HepG2 (cell line): ENCODE results near the gene FAAP100. TPM values are rescaled to one million over a fixed set of nuclear protein-coding genes. Genes with fewer than 3 reads are reported as not detected.
A peak's percentile ranks its signal among the peaks of the same experiment; 100 is the strongest.

Experiments
- ATAC-seq: fragments of 200-7000 bp; cut with Tn5 transposase; 3 replicates; pipeline ENCODE4 v1.9.1; 2020; ENCODE audit warnings: mild to moderate bottlenecking, moderate library complexity
- BruUV-seq: library from RNA; stranded (reverse); fragments of 400-500 nt; replicated peaks from 2 replicates; lab custom pipeline; 2021; lab: Mats Ljungman, UMichigan
- CTCF ChIA-PET: fragments of 300-600 bp; formaldehyde crosslinking; extraction: SDS; loops from one replicate; lab custom pipeline; 2021; ENCODE audit warnings: low total read pairs, inconsistent platforms, low intra/inter-chr PET ratio; lab: Yijun Ruan, JAX
- POLR2A ChIA-PET: fragments of 350-600 bp; sonication (Branson Sonifier 250); formaldehyde crosslinking; loops from one replicate; lab custom pipeline; 2020; ENCODE audit warnings: antibody characterized with exemption, inconsistent platforms; lab: Yijun Ruan, JAX
- DNase-seq: peaks from one replicate; pipeline ENCODE4 v3.0.0-alpha.2; 2015; ENCODE audit warnings: low spot score
- FAIRE-seq: peaks from 3 replicates; lab custom pipeline; 2011; peaks lifted over from hg19 to GRCh38; lab: Jason Lieb, UNC
- H2AFZ ChIP-seq: one replicate; pipeline ENCODE4 v1.6.1; 2011; ENCODE audit warnings: low read length, inconsistent platforms
- H3K27ac ChIP-seq: fragments of 300-600 bp; 3 replicates; pipeline ENCODE4 v1.8.0; 2011; ENCODE audit warnings: mixed run types, mild to moderate bottlenecking, mixed read lengths, low read length, inconsistent platforms; ENCODE audit not compliant: insufficient read depth; ENCODE audit errors: extremely low read length
- H3K27me3 ChIP-seq, 2 experiments: fragments of 200-600 bp in 1 of 2; 2 replicates in 1 of 2; 3 replicates in 1 of 2; pipeline versions ENCODE4 v1.6.0 to v1.8.0; 2011; ENCODE audit warnings: low read length in 2 of 2, mild to moderate bottlenecking in 2 of 2, moderate library complexity in 2 of 2, inconsistent platforms in 1 of 2; ENCODE audit not compliant: insufficient read depth in 2 of 2, control insufficient read depth in 1 of 2
- H3K36me3 ChIP-seq, 2 experiments: fragments of 200-600 bp in 1 of 2; replicated peaks in 1 of 2; 2 replicates in 1 of 2; 3 replicates in 1 of 2; pipeline versions ENCODE4 v1.5.1 to v1.8.0; 2011; ENCODE audit warnings: low read length in 2 of 2, inconsistent platforms in 1 of 2; ENCODE audit not compliant: insufficient read depth in 2 of 2, control insufficient read depth in 1 of 2
- H3K4me1 ChIP-seq: 2 replicates; pipeline ENCODE4 v1.5.1; 2012; ENCODE audit warnings: low read length, inconsistent platforms; ENCODE audit not compliant: insufficient read depth
- H3K4me2 ChIP-seq: 2 replicates; pipeline ENCODE4 v1.6.0; 2011; ENCODE audit warnings: low read depth, low read length, inconsistent platforms
- H3K4me3 ChIP-seq, 3 experiments: fragments of 200-600 bp in 1 of 3; sonication (generic), shearing (Covaris generic) in 1 of 3; replicated peaks in 1 of 3; 2 replicates each; pipeline ENCODE4 v1.5.1; 2011 to 2016; ENCODE audit warnings: low read length in 3 of 3, inconsistent platforms in 2 of 3, low read depth in 2 of 3, mild to moderate bottlenecking in 2 of 3, control low read depth in 1 of 3, mixed read lengths in 1 of 3; ENCODE audit not compliant: insufficient read depth in 1 of 3
- H3K79me2 ChIP-seq: one replicate; pipeline ENCODE4 v1.6.1; 2011; ENCODE audit warnings: low read length, inconsistent platforms; ENCODE audit not compliant: insufficient read depth
- H3K9ac ChIP-seq: 2 replicates; pipeline ENCODE4 v1.6.0; 2011; ENCODE audit warnings: mild to moderate bottlenecking, low read depth, low read length, inconsistent platforms; ENCODE audit not compliant: insufficient read depth
- H3K9me3 ChIP-seq: 2 replicates; pipeline ENCODE4 v1.5.1; 2012; ENCODE audit warnings: mild to moderate bottlenecking, low read length
- H4K20me1 ChIP-seq: 2 replicates; pipeline ENCODE4 v1.6.0; 2011; ENCODE audit warnings: inconsistent platforms, mild to moderate bottlenecking, low read length, moderate library complexity; ENCODE audit not compliant: insufficient read depth
- AGO1 ChIP-seq: fragments of 200-400 bp; formaldehyde crosslinking; IDR thresholded peaks from 2 replicates; pipeline ENCODE4 v1.6.1; 2017; ENCODE audit warnings: mild to moderate bottlenecking, low read depth, low read length, moderate library complexity; ENCODE audit not compliant: poor library complexity, severe bottlenecking
- ETV6 ChIP-seq: sonication (generic); formaldehyde crosslinking; conservative IDR thresholded peaks from 2 replicates; pipeline ENCODE4 v1.4.0; 2020; ENCODE audit warnings: missing genetic modification reagents
- MBNL3 ChIP-seq: fragments of 250-450 bp; sonication (Bioruptor Pico); conservative IDR thresholded peaks from 2 replicates; pipeline ENCODE4 v1.8.0; 2022; ENCODE audit warnings: mild to moderate bottlenecking, inconsistent platforms
- RBFOX2 ChIP-seq: fragments of 200-400 bp; formaldehyde crosslinking; IDR thresholded peaks from 2 replicates; pipeline ENCODE4 v1.6.1; 2017; ENCODE audit warnings: low read depth, mild to moderate bottlenecking, low read length
- RBM22 ChIP-seq: fragments of 200-400 bp; formaldehyde crosslinking; optimal IDR thresholded peaks from 2 replicates; pipeline ENCODE3; 2017; ENCODE audit warnings: mild to moderate bottlenecking, low read length, moderate library complexity
- ZNF224 ChIP-seq: sonication (generic); formaldehyde crosslinking; IDR thresholded peaks from 2 replicates; pipeline ENCODE4 v1.5.0; 2020; ENCODE audit warnings: mild to moderate bottlenecking, missing genetic modification reagents
- WGBS: methylation state at CpG from one replicate; pipeline ENCODE4 v1.1.6; 2017; ENCODE audit warnings: low lambda C conversion rate; 5-methylcytosine and 5-hydroxymethylcytosine counted together
- in situ Hi-C: cut with HindIII; loops from 2 replicates; pipeline ENCODE4 v1.10.0; 2017; ENCODE audit warnings: low pct_unique_long_range_greater_than_20kb; ENCODE audit not compliant: extremely low pct_ligation_motif_present
- intact Hi-C: fragments of 100-400 bp; cut with micrococcal nuclease; formaldehyde crosslinking; loops from one replicate; pipeline ENCODE4 v1.10.0; 2022; ENCODE audit not compliant: unreplicated experiment
- polyA plus RNA-seq, 8 experiments: library from polyadenylated mRNA; depleted of rRNA in 3 of 8; stranded (reverse) in 7 of 8; unstranded in 1 of 8; fragments of >200 nt; fragmentation: Illumina TruSeq in 4 of 8; extraction: Trizol in 4 of 8; gene quantifications; 2 replicates each; pipeline versions ENCODE4 v1.2.1 to v1.2.3, GENCODE V29; 2011 to 2016; ENCODE audit warnings: low read depth in 4 of 8, missing spikeins in 1 of 8, mixed read lengths in 1 of 8; ENCODE audit not compliant: insufficient read depth in 1 of 8
- total RNA-seq, 5 experiments: library from RNA; depleted of rRNA; stranded (reverse); fragments of >200 nt; fragmentation: Illumina TruSeq; extraction: Trizol; gene quantifications; 2 replicates each; pipeline ENCODE4 v1.2.3, GENCODE V29; 2016; ENCODE audit warnings: low read depth in 1 of 5

Gene FAAP100
- total and polyA plus RNA-seq, 2 of the 13 experiments (the other 11 are each of a cell fraction or from before 2014, with no cell fraction given), result 7.6 to 20.8 TPM

- TSS peak; percentile 28 for BruUV-seq
- FAIRE-seq, result no peak
- CTCF ChIA-PET, result no interaction called here
- no peak overlapping the region for H3K9ac ChIP-seq
- no peaks in the 10 kb centered on the region for H3K4me1 ChIP-seq
- no peak for ATAC-seq
- POLR2A ChIA-PET, result no interaction called here
- H3K9me3 ChIP-seq, result no peaks in the 10 kb centered on the region
- no peaks in the 10 kb centered on the region for H3K27me3 ChIP-seq
- H3K4me2 ChIP-seq, result no peak overlapping the region
- TF ChIP-seq RBFOX2 (peak; percentile 18; the same call in 1 of the 2 replicates), ETV6 (CRISPR knock-in tag) (no peak)
- 91% methylated on average over 21 of the region's 28 CpGs for WGBS
- H2AFZ ChIP-seq, result no peak overlapping the region
- no peak for DNase-seq
- peaks cover 19 to 32% of the 10 kb centered on the region in 2 experiments for H3K36me3 ChIP-seq
- intact Hi-C loops (no loop called here), in situ Hi-C loops (no loop called here)
- no peak overlapping the region for H3K27ac ChIP-seq
- H3K79me2 ChIP-seq, result no peaks in the 10 kb centered on the region
- no peak overlapping the region for H3K4me3 ChIP-seq
- H4K20me1 ChIP-seq, result no peaks in the 10 kb centered on the region
Observed at GRCh38 chr17:81539961-81540675, 12.0 kb downstream of the FAAP100 start.

DNA sequence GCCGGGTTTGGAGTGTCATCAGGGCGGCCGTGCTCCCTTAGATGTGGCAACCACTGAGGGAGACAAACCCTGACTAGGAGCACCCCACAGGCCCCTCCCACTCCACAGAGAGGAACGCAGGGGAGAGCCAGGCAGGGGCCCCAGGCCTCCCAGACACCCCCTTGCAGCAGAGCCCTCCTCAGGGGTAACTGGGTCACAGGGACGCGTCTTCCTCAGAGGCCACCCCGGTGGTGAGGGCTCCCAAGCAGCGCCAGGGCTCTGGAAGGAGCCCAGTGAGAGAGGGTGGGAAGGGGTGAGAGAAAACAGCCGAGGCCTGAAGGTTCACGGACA, 12.6 kb downstream of the FAAP100 start:
- intact Hi-C loops, result no loop called here
- Histone ChIP-seq H3K36me3 (peaks cover 17 to 26% of the 10 kb centered on the region in 2 experiments), H3K4me2 (no peak overlapping the region), H3K79me2 (no peaks in the 10 kb centered on the region), H3K27ac (no peak overlapping the region), H3K4me3 (no peak overlapping the region)
- TF ChIP-seq ZNF224 (CRISPR knock-in tag), result no peak
- TF ChIP-seq AGO1, result peak; percentile 7
- TF ChIP-seq MBNL3 (CRISPR knock-in tag), result no peak
- peak; percentile 19 for TF ChIP-seq RBM22
- TF ChIP-seq, all 625 proteins: peak for 2
- BruUV-seq, result no TSS peak
- Histone ChIP-seq H3K9me3 (no peaks in the 10 kb centered on the region), H4K20me1 (no peaks in the 10 kb centered on the region), H3K27me3 (no peaks in the 10 kb centered on the region), H3K4me1 (no peaks in the 10 kb centered on the region), H2AFZ (no peak overlapping the region), H3K9ac (no peak overlapping the region)
- FAIRE-seq (no peak), DNase-seq (no peak), ATAC-seq (no peak)
- CTCF ChIA-PET, result no interaction called here
- WGBS, result 96% methylated on average over 10 of the region's 10 CpGs
- POLR2A ChIA-PET, result no interaction called here
- in situ Hi-C loops, result no loop called here
